HepG2 (cell line): ENCODE measurements around the gene SERTAD1. TPM values are rescaled to one million over a fixed set of nuclear protein-coding genes. Genes with fewer than 3 reads are reported as not detected.

Experiments
- ATAC-seq: fragments of 200-7000 bp; cut with Tn5 transposase; 3 replicates; pipeline ENCODE4 v1.9.1; 2020; ENCODE audit warnings: mild to moderate bottlenecking, moderate library complexity
- BruUV-seq: library from RNA; stranded (reverse); fragments of 400-500 nt; replicated peaks from 2 replicates; lab custom pipeline; 2021; lab: Mats Ljungman, UMichigan
- CTCF ChIA-PET: fragments of 300-600 bp; formaldehyde crosslinking; extraction: SDS; loops from one replicate; lab custom pipeline; 2021; ENCODE audit warnings: low total read pairs, inconsistent platforms, low intra/inter-chr PET ratio; lab: Yijun Ruan, JAX
- POLR2A ChIA-PET: fragments of 350-600 bp; sonication (Branson Sonifier 250); formaldehyde crosslinking; loops from one replicate; lab custom pipeline; 2020; ENCODE audit warnings: antibody characterized with exemption, inconsistent platforms; lab: Yijun Ruan, JAX
- DNase-seq: peaks from one replicate; pipeline ENCODE4 v3.0.0-alpha.2; 2015; ENCODE audit warnings: low spot score
- FAIRE-seq: peaks from 3 replicates; lab custom pipeline; 2011; peaks lifted over from hg19 to GRCh38; lab: Jason Lieb, UNC
- H2AFZ ChIP-seq: one replicate; pipeline ENCODE4 v1.6.1; 2011; ENCODE audit warnings: low read length, inconsistent platforms
- H3K27ac ChIP-seq: fragments of 300-600 bp; 3 replicates; pipeline ENCODE4 v1.8.0; 2011; ENCODE audit warnings: mixed run types, mild to moderate bottlenecking, mixed read lengths, low read length, inconsistent platforms; ENCODE audit not compliant: insufficient read depth; ENCODE audit errors: extremely low read length
- H3K27me3 ChIP-seq, 2 experiments: fragments of 200-600 bp in 1 of 2; 2 replicates in 1 of 2; 3 replicates in 1 of 2; pipeline versions ENCODE4 v1.6.0 to v1.8.0; 2011; ENCODE audit warnings: low read length in 2 of 2, mild to moderate bottlenecking in 2 of 2, moderate library complexity in 2 of 2, inconsistent platforms in 1 of 2; ENCODE audit not compliant: insufficient read depth in 2 of 2, control insufficient read depth in 1 of 2
- H3K36me3 ChIP-seq, 2 experiments: fragments of 200-600 bp in 1 of 2; replicated peaks in 1 of 2; 2 replicates in 1 of 2; 3 replicates in 1 of 2; pipeline versions ENCODE4 v1.5.1 to v1.8.0; 2011; ENCODE audit warnings: low read length in 2 of 2, inconsistent platforms in 1 of 2; ENCODE audit not compliant: insufficient read depth in 2 of 2, control insufficient read depth in 1 of 2
- H3K4me1 ChIP-seq: 2 replicates; pipeline ENCODE4 v1.5.1; 2012; ENCODE audit warnings: low read length, inconsistent platforms; ENCODE audit not compliant: insufficient read depth
- H3K4me2 ChIP-seq: 2 replicates; pipeline ENCODE4 v1.6.0; 2011; ENCODE audit warnings: low read depth, low read length, inconsistent platforms
- H3K4me3 ChIP-seq, 3 experiments: fragments of 200-600 bp in 1 of 3; sonication (generic), shearing (Covaris generic) in 1 of 3; replicated peaks in 1 of 3; 2 replicates each; pipeline ENCODE4 v1.5.1; 2011 to 2016; ENCODE audit warnings: low read length in 3 of 3, inconsistent platforms in 2 of 3, low read depth in 2 of 3, mild to moderate bottlenecking in 2 of 3, control low read depth in 1 of 3, mixed read lengths in 1 of 3; ENCODE audit not compliant: insufficient read depth in 1 of 3
- H3K79me2 ChIP-seq: one replicate; pipeline ENCODE4 v1.6.1; 2011; ENCODE audit warnings: low read length, inconsistent platforms; ENCODE audit not compliant: insufficient read depth
- H3K9ac ChIP-seq: 2 replicates; pipeline ENCODE4 v1.6.0; 2011; ENCODE audit warnings: mild to moderate bottlenecking, low read depth, low read length, inconsistent platforms; ENCODE audit not compliant: insufficient read depth
- H3K9me3 ChIP-seq: 2 replicates; pipeline ENCODE4 v1.5.1; 2012; ENCODE audit warnings: mild to moderate bottlenecking, low read length
- H4K20me1 ChIP-seq: 2 replicates; pipeline ENCODE4 v1.6.0; 2011; ENCODE audit warnings: inconsistent platforms, mild to moderate bottlenecking, low read length, moderate library complexity; ENCODE audit not compliant: insufficient read depth
- BCL6 ChIP-seq: IDR thresholded peaks from 2 replicates; pipeline ENCODE4 v1.6.1; 2016; ENCODE audit warnings: missing genetic modification reagents, missing compliant biosample characterization
- DDIT3 ChIP-seq: sonication (generic); formaldehyde crosslinking; IDR thresholded peaks from 2 replicates; pipeline ENCODE4 v1.4.0; 2020; ENCODE audit warnings: mild to moderate bottlenecking, missing genetic modification reagents
- HOXA5 ChIP-seq: sonication (generic); formaldehyde crosslinking; IDR thresholded peaks from 2 replicates; pipeline ENCODE4 v1.4.0; 2020; ENCODE audit warnings: missing genetic modification reagents
- HOXD1 ChIP-seq: sonication (generic); formaldehyde crosslinking; IDR thresholded peaks from 2 replicates; pipeline ENCODE4 v1.5.0; 2020; ENCODE audit warnings: missing genetic modification reagents
- LRRFIP1 ChIP-seq: sonication (generic); formaldehyde crosslinking; conservative IDR thresholded peaks from 2 replicates; pipeline ENCODE4 v1.4.0; 2020; ENCODE audit warnings: missing genetic modification reagents
- NBN ChIP-seq: fragments of 450-650 bp; conservative IDR thresholded peaks from 2 replicates; pipeline ENCODE4 v1.6.1; 2017
- PLRG1 ChIP-seq: fragments of 450-650 bp; conservative IDR thresholded peaks from 2 replicates; pipeline ENCODE4 v1.6.1; 2016
- THAP7 ChIP-seq: sonication (generic); formaldehyde crosslinking; IDR thresholded peaks from 2 replicates; pipeline ENCODE4 v1.8.1; 2023; ENCODE audit warnings: mild to moderate bottlenecking, missing genetic modification reagents
- ZBTB7A ChIP-seq: sonication (generic); formaldehyde crosslinking; IDR thresholded peaks from 2 replicates; pipeline ENCODE4 v1.8.0; 2022; ENCODE audit warnings: mild to moderate bottlenecking, missing genetic modification reagents
- ZNF143 ChIP-seq: sonication (generic); formaldehyde crosslinking; IDR thresholded peaks from 2 replicates; pipeline ENCODE4 v1.4.0; 2020; ENCODE audit warnings: missing genetic modification reagents
- ZNF337 ChIP-seq: sonication (generic); formaldehyde crosslinking; IDR thresholded peaks from 2 replicates; pipeline ENCODE4 v1.5.1; 2020; ENCODE audit warnings: missing genetic modification reagents, low read depth, mild to moderate bottlenecking, borderline replicate concordance
- ZNF580 ChIP-seq: IDR thresholded peaks from 2 replicates; pipeline ENCODE4 v1.6.1; 2016; ENCODE audit warnings: low read depth, borderline replicate concordance
- ZNF749 ChIP-seq: sonication (generic); formaldehyde crosslinking; IDR thresholded peaks from 2 replicates; pipeline ENCODE4 v1.8.0; 2022; ENCODE audit warnings: mild to moderate bottlenecking, missing genetic modification reagents, moderate library complexity, borderline replicate concordance
- WGBS: methylation state at CpG from one replicate; pipeline ENCODE4 v1.1.6; 2017; ENCODE audit warnings: low lambda C conversion rate; 5-methylcytosine and 5-hydroxymethylcytosine counted together
- in situ Hi-C: cut with HindIII; loops from 2 replicates; pipeline ENCODE4 v1.10.0; 2017; ENCODE audit warnings: low pct_unique_long_range_greater_than_20kb; ENCODE audit not compliant: extremely low pct_ligation_motif_present
- intact Hi-C: fragments of 100-400 bp; cut with micrococcal nuclease; formaldehyde crosslinking; loops from one replicate; pipeline ENCODE4 v1.10.0; 2022; ENCODE audit not compliant: unreplicated experiment
- polyA plus RNA-seq, 8 experiments: library from polyadenylated mRNA; depleted of rRNA in 3 of 8; stranded (reverse) in 7 of 8; unstranded in 1 of 8; fragments of >200 nt; fragmentation: Illumina TruSeq in 4 of 8; extraction: Trizol in 4 of 8; gene quantifications; 2 replicates each; pipeline versions ENCODE4 v1.2.1 to v1.2.3, GENCODE V29; 2011 to 2016; ENCODE audit warnings: low read depth in 4 of 8, missing spikeins in 1 of 8, mixed read lengths in 1 of 8; ENCODE audit not compliant: insufficient read depth in 1 of 8
- total RNA-seq, 5 experiments: library from RNA; depleted of rRNA; stranded (reverse); fragments of >200 nt; fragmentation: Illumina TruSeq; extraction: Trizol; gene quantifications; 2 replicates each; pipeline ENCODE4 v1.2.3, GENCODE V29; 2016; ENCODE audit warnings: low read depth in 1 of 5

Gene SERTAD1
- total and polyA plus RNA-seq, 2 of the 13 experiments (the other 11 are each of a cell fraction or from before 2014, with no cell fraction given), result 4.3 to 4.5 TPM

GRCh38 chr19:40398417-40399131, 27.2 kb downstream of the SERTAD1 start (continued):
- TF ChIP-seq LRRFIP1 (no peak), HOXA5 (no peak), ZNF749 (no peak)

GRCh38 chr19:40397568-40397906, 28.3 kb downstream of the SERTAD1 start:
- no peak overlapping the region for H3K4me3 ChIP-seq
- POLR2A ChIA-PET, result no interaction called here
- FAIRE-seq (no peak), DNase-seq (no peak), ATAC-seq (no peak)
- no peak overlapping the region for H3K27ac ChIP-seq
- in situ Hi-C loops, result no loop called here
- 66% methylated on average over 4 of the region's 22 CpGs for WGBS
- no peaks in the 10 kb centered on the region for H3K36me3 ChIP-seq
- intact Hi-C loops, result no loop called here
- no peak overlapping the region for H3K4me2 ChIP-seq
- peaks cover 10 to 35% of the 10 kb centered on the region in 2 experiments; a peak in 4 of 5 replicates for H3K27me3 ChIP-seq
- H3K9ac ChIP-seq, result no peak overlapping the region
- H4K20me1 ChIP-seq, result no peaks in the 10 kb centered on the region
- no peaks in the 10 kb centered on the region for H3K9me3 ChIP-seq
- no peak overlapping the region for H2AFZ ChIP-seq
- TF ChIP-seq NBN (no peak), HOXD1 (CRISPR knock-in tag) (no peak), ZNF337 (CRISPR knock-in tag) (no peak), ZNF580 (no peak), THAP7 (CRISPR knock-in tag) (no peak), ZBTB7A (CRISPR knock-in tag) (no peak), ZNF143 (CRISPR knock-in tag) (no peak), BCL6 (no peak), DDIT3 (CRISPR knock-in tag) (no peak), PLRG1 (no peak)
- BruUV-seq, result no TSS peak
- CTCF ChIA-PET, result no interaction called here
- H3K4me1 ChIP-seq, result peaks cover 6% of the 10 kb centered on the region
- no peaks in the 10 kb centered on the region for H3K79me2 ChIP-seq
